Keratinocyte (primary cell): ENCODE data around the gene PTPN2. TPM values are rescaled to one million over a fixed set of nuclear protein-coding genes. Genes with fewer than 3 reads are reported as not detected.
"Not testable (repeated sequence)": the region's sequence is repeated elsewhere in the genome, so short reads cannot be mapped to it uniquely, and the experiment has no call there.

Experiments used
- DNase-seq: peaks from one replicate; pipeline ENCODE4 v3.0.0-alpha.2; 2011; ENCODE audit warnings: low read depth, missing footprints, low spot score
- FAIRE-seq: peaks from 2 replicates; lab custom pipeline; 2011; peaks lifted over from hg19 to GRCh38; lab: Jason Lieb, UNC
- H2AFZ ChIP-seq: 2 replicates; pipeline ENCODE4 v1.6.0; 2012; ENCODE audit warnings: low read length, control low read depth, inconsistent platforms; ENCODE audit not compliant: control insufficient read depth
- H3K27ac ChIP-seq: 2 replicates; pipeline ENCODE4 v1.5.1; 2011; ENCODE audit warnings: low read length; ENCODE audit not compliant: control insufficient read depth, insufficient read depth
- H3K27me3 ChIP-seq: 3 replicates; pipeline ENCODE4 v1.6.0; 2011; ENCODE audit warnings: low read length; ENCODE audit not compliant: control insufficient read depth, insufficient read depth; ENCODE audit errors: extremely low read depth
- H3K36me3 ChIP-seq, 2 experiments: 2 replicates in 1 of 2; 3 replicates in 1 of 2; pipeline ENCODE4 v1.5.1; 2011; ENCODE audit warnings: low read length in 2 of 2, mild to moderate bottlenecking in 1 of 2; ENCODE audit not compliant: control insufficient read depth in 2 of 2, insufficient read depth in 2 of 2; ENCODE audit errors: extremely low read depth in 1 of 2
- H3K4me1 ChIP-seq: 3 replicates; pipeline ENCODE4 v1.5.1; 2011; ENCODE audit warnings: low read length; ENCODE audit not compliant: control insufficient read depth, insufficient read depth; ENCODE audit errors: extremely low read depth
- H3K4me2 ChIP-seq: 3 replicates; pipeline ENCODE4 v1.6.0; 2011; ENCODE audit warnings: low read depth, low read length; ENCODE audit not compliant: control insufficient read depth, insufficient read depth; ENCODE audit errors: extremely low read depth
- H3K4me3 ChIP-seq, 3 experiments: fragments of 200-600 bp in 1 of 3; sonication (generic) in 1 of 3; 2 replicates in 2 of 3; 3 replicates in 1 of 3; pipeline ENCODE4 v1.5.1; 2011 to 2016; ENCODE audit warnings: low read length in 3 of 3, mild to moderate bottlenecking in 3 of 3, control low read depth in 2 of 3, inconsistent platforms in 1 of 3, low read depth in 1 of 3, mixed read lengths in 1 of 3, mixed run types in 1 of 3, moderate library complexity in 1 of 3; ENCODE audit not compliant: control insufficient read depth in 2 of 3, insufficient read depth in 2 of 3; ENCODE audit errors: extremely low read depth in 1 of 3
- H3K79me2 ChIP-seq: 2 replicates; pipeline ENCODE4 v1.6.0; 2012; ENCODE audit warnings: low read length; ENCODE audit not compliant: control insufficient read depth, insufficient read depth
- H3K9ac ChIP-seq: 3 replicates; pipeline ENCODE4 v1.6.0; 2011; ENCODE audit warnings: low read length; ENCODE audit not compliant: control insufficient read depth, insufficient read depth; ENCODE audit errors: extremely low read depth
- H3K9me1 ChIP-seq: 3 replicates; pipeline ENCODE4 v1.6.0; 2011; ENCODE audit warnings: low read length; ENCODE audit not compliant: control insufficient read depth, insufficient read depth; ENCODE audit errors: extremely low read depth
- H3K9me3 ChIP-seq: 2 replicates; pipeline ENCODE4 v1.5.1; 2012; ENCODE audit warnings: low read depth, low read length; ENCODE audit not compliant: control insufficient read depth
- H4K20me1 ChIP-seq: 3 replicates; pipeline ENCODE4 v1.6.0; 2011; ENCODE audit warnings: low read length; ENCODE audit not compliant: control insufficient read depth, insufficient read depth; ENCODE audit errors: extremely low read depth
- CTCF ChIP-seq, 3 experiments: IDR thresholded peaks in 1 of 3; conservative IDR thresholded peaks in 1 of 3; optimal IDR thresholded peaks in 1 of 3; 2 replicates in 2 of 3; 3 replicates in 1 of 3; pipeline versions ENCODE3 to v1.5.1; 2011; ENCODE audit warnings: low read length in 3 of 3, mild to moderate bottlenecking in 3 of 3, moderate library complexity in 2 of 3, control low read depth in 1 of 3, inconsistent platforms in 1 of 3; ENCODE audit not compliant: insufficient read depth in 2 of 3; ENCODE audit errors: extremely low read depth in 1 of 3
- EZH2 ChIP-seq: IDR thresholded peaks from one replicate; pipeline ENCODE4 v1.6.1; 2012; ENCODE audit warnings: inconsistent platforms, mild to moderate bottlenecking, low read length, moderate library complexity
- dilution Hi-C: fragments of 300-500 bp; cut with MboI; formaldehyde crosslinking; loops from one replicate; pipeline ENCODE4 v1.7.0; 2020; ENCODE audit warnings: low sequenced_read_pairs; ENCODE audit not compliant: extremely low pct_ligation_motif_present
- polyA plus RNA-seq, 5 experiments: library from polyadenylated mRNA; depleted of rRNA in 3 of 5; stranded (reverse) in 3 of 5; stranded (forward) in 1 of 5; unstranded in 1 of 5; fragments of >200 nt; gene quantifications; 1 replicate in 1 of 5; 2 replicates in 3 of 5; 3 replicates in 1 of 5; pipeline versions ENCODE4 v1.2.1 to v1.2.3, GENCODE V29; 2011 to 2012; ENCODE audit warnings: missing spikeins in 2 of 5, low read depth in 1 of 5, low replicate concordance in 1 of 5

The PTPN2 gene
- polyA plus RNA-seq, 1 donor (not counting 4 experiments of a cell fraction or from before 2014, with no cell fraction given), result 39.9 TPM

GRCh38 chr18:12904012-12904516 is 20.0 kb upstream of the PTPN2 start:
- no peak for FAIRE-seq
- H3K79me2 ChIP-seq, result no peaks in the 10 kb centered on the region

GRCh38 chr18:12901208-12901607 is 17.2 kb upstream of the PTPN2 start:
- not testable (repeated sequence) for H3K79me2 ChIP-seq, H3K9ac ChIP-seq, H3K4me1 ChIP-seq, H3K27ac ChIP-seq, H3K4me2 ChIP-seq, H3K9me1 ChIP-seq, H4K20me1 ChIP-seq, H3K27me3 ChIP-seq, H3K4me3 ChIP-seq, FAIRE-seq, DNase-seq, H2AFZ ChIP-seq, H3K9me3 ChIP-seq, H3K36me3 ChIP-seq
- dilution Hi-C loops, result loop anchor here (25.0 kb wide), 1 partner anchor 164 kb away; no protein-coding TSS in a partner anchor

More at GRCh38 chr18:12904012-12904516, 20.0 kb upstream of the PTPN2 start:
- dilution Hi-C loops, result loop anchor here (25.0 kb wide), 1 partner anchor 167 kb away; no protein-coding TSS in a partner anchor
- H4K20me1 ChIP-seq, result no peaks in the 10 kb centered on the region
- no peak overlapping the region for H3K9ac ChIP-seq
- no peak overlapping the region for H3K4me3 ChIP-seq
- H3K27me3 ChIP-seq, result no peaks in the 10 kb centered on the region
- no peak overlapping the region for H3K4me2 ChIP-seq
- H2AFZ ChIP-seq, result no peak overlapping the region
- TF ChIP-seq EZH2, result no peak
- no peak for TF ChIP-seq CTCF (optimal IDR thresholded peaks at IDR 0.05 in 1 of 3, IDR thresholded peaks at IDR 0.05 in 1 of 3, conservative IDR thresholded peaks at IDR 0.05 in 1 of 3; ENCODE audit: extremely low read depth in 1 of 3, insufficient read depth in 2 of 3, low read length in 3 of 3)
- DNase-seq, result no peak
- no peak overlapping the region for H3K27ac ChIP-seq
- H3K4me1 ChIP-seq, result no peaks in the 10 kb centered on the region
- H3K9me1 ChIP-seq, result no peaks in the 10 kb centered on the region
- H3K9me3 ChIP-seq, result no peaks in the 10 kb centered on the region
- no peaks in the 10 kb centered on the region for H3K36me3 ChIP-seq

GRCh38 chr18:12896784-12897333 is 12.8 kb upstream of the PTPN2 start:
- H3K9me3 ChIP-seq, H3K9ac ChIP-seq, H3K4me2 ChIP-seq, H4K20me1 ChIP-seq, H3K36me3 ChIP-seq, DNase-seq, H2AFZ ChIP-seq, dilution Hi-C loops, H3K27me3 ChIP-seq, H3K79me2 ChIP-seq, FAIRE-seq, H3K4me1 ChIP-seq, H3K9me1 ChIP-seq, H3K27ac ChIP-seq, H3K4me3 ChIP-seq: not testable (repeated sequence)
